Mesothelial cell of epicardium (in vitro differentiated cells): ENCODE data around the gene AP5Z1. TPM values are rescaled to one million over a fixed set of nuclear protein-coding genes. Genes with fewer than 3 reads are reported as not detected.
A peak's percentile ranks its signal among the peaks of the same experiment; 100 is the strongest.

ENCODE experiments used
- DNase-seq, 2 experiments: peaks; one replicate each; pipeline ENCODE4 v3.0.0; 2021; ENCODE audit warnings: low spot score in 2 of 2; ENCODE audit not compliant: unreplicated experiment in 2 of 2
- H3K27ac Mint-ChIP-seq: 2 replicates; pipeline ENCODE4 v1.8.0; 2021; ENCODE audit warnings: mixed read lengths
- H3K27me3 Mint-ChIP-seq: 2 replicates; pipeline ENCODE4 v1.8.0; 2021; ENCODE audit warnings: low read depth, mixed read lengths
- H3K36me3 Mint-ChIP-seq: 2 replicates; pipeline ENCODE4 v1.8.0; 2021; ENCODE audit warnings: mixed read lengths
- H3K4me1 Mint-ChIP-seq: 2 replicates; pipeline ENCODE4 v1.8.0; 2021; ENCODE audit warnings: mixed read lengths
- H3K4me3 Mint-ChIP-seq: 2 replicates; pipeline ENCODE4 v1.8.0; 2021; ENCODE audit warnings: mild to moderate bottlenecking, moderate library complexity, mixed read lengths
- H3K9me3 Mint-ChIP-seq: 2 replicates; pipeline ENCODE4 v1.8.0; 2021; ENCODE audit warnings: mixed read lengths
- CTCF ChIP-seq: fragments of 200-600 bp; sonication (generic); IDR thresholded peaks from one replicate; pipeline ENCODE4 v1.5.0; 2021; ENCODE audit warnings: antibody characterized with exemption; ENCODE audit not compliant: unreplicated experiment
- total RNA-seq: library from RNA; stranded (reverse); gene quantifications from 3 replicates; pipeline ENCODE4 v1.2.1, GENCODE V29; 2021

The AP5Z1 gene
- total RNA-seq, 1 donor from 2014 or later: 36.2 TPM

- H3K4me1 Mint-ChIP-seq: no peaks in the 10 kb centered on the region
- H3K36me3 Mint-ChIP-seq: peaks cover 6% of the 10 kb centered on the region
- no peak for DNase-seq
- H3K9me3 Mint-ChIP-seq: no peaks in the 10 kb centered on the region
- H3K27me3 Mint-ChIP-seq: no peaks in the 10 kb centered on the region
- H3K27ac Mint-ChIP-seq: no peak overlapping the region
- TF ChIP-seq CTCF: no peak
- H3K4me3 Mint-ChIP-seq: no peak overlapping the region
Observed at GRCh38 chr7:4787947-4788626, 12.7 kb downstream of the AP5Z1 start.

- no peaks in the 10 kb centered on the region for H3K27me3 Mint-ChIP-seq
- H3K36me3 Mint-ChIP-seq: peaks cover 8% of the 10 kb centered on the region
- DNase-seq: no peak
- no peak for TF ChIP-seq CTCF
- no peak overlapping the region for H3K27ac Mint-ChIP-seq
- no peaks in the 10 kb centered on the region for H3K9me3 Mint-ChIP-seq
- no peak overlapping the region for H3K4me3 Mint-ChIP-seq
- H3K4me1 Mint-ChIP-seq: no peaks in the 10 kb centered on the region
Observed at GRCh38 chr7:4788627-4789189, 13.3 kb downstream of the AP5Z1 start.

GRCh38 chr7:4789194-4790077, 14.0 kb downstream of the AP5Z1 start:
- no peaks in the 10 kb centered on the region for H3K4me1 Mint-ChIP-seq
- no peak overlapping the region for H3K27ac Mint-ChIP-seq
- H3K9me3 Mint-ChIP-seq: no peaks in the 10 kb centered on the region
- H3K27me3 Mint-ChIP-seq: no peaks in the 10 kb centered on the region
- peaks cover 13% of the 10 kb centered on the region for H3K36me3 Mint-ChIP-seq
- TF ChIP-seq CTCF: no peak
- DNase-seq: no peak
- H3K4me3 Mint-ChIP-seq: no peak overlapping the region

- DNase-seq: no peak
- peaks cover 16% of the 10 kb centered on the region for H3K36me3 Mint-ChIP-seq
- no peak for TF ChIP-seq CTCF
- no peaks in the 10 kb centered on the region for H3K4me1 Mint-ChIP-seq
- no peak overlapping the region for H3K4me3 Mint-ChIP-seq
- H3K9me3 Mint-ChIP-seq: no peaks in the 10 kb centered on the region
- no peaks in the 10 kb centered on the region for H3K27me3 Mint-ChIP-seq
- peak overlapping the region; percentile 51 for H3K27ac Mint-ChIP-seq
Observed at GRCh38 chr7:4790078-4790465, 14.6 kb downstream of the AP5Z1 start.

- no peak for TF ChIP-seq CTCF
- Mint-ChIP-seq H3K36me3 (peaks cover 16% of the 10 kb centered on the region), H3K4me3 (no peak overlapping the region), H3K27ac (no peak overlapping the region), H3K27me3 (no peaks in the 10 kb centered on the region), H3K9me3 (no peaks in the 10 kb centered on the region), H3K4me1 (no peaks in the 10 kb centered on the region)
- DNase-seq: no peak
Observed at GRCh38 chr7:4790516-4790991, 15.1 kb downstream of the AP5Z1 start.
